PFSK-1 (cell line): ENCODE data around the gene SDHAF1.

ENCODE experiments used
- POLR2AphosphoS5 ChIP-seq: IDR thresholded peaks from 2 replicates; pipeline ENCODE4 v1.6.1; 2012; ENCODE audit warnings: low read depth, mild to moderate bottlenecking, control low read depth, low read length, moderate library complexity
- REST ChIP-seq, 2 experiments: IDR thresholded peaks; 2 replicates each; pipeline versions ENCODE4 v1.6.1 to v1.8.0; 2011 to 2012; ENCODE audit warnings: low read depth in 2 of 2, low read length in 2 of 2, control low read depth in 1 of 2, inconsistent platforms in 1 of 2, mild to moderate bottlenecking in 1 of 2, moderate library complexity in 1 of 2; ENCODE audit not compliant: insufficient read depth in 1 of 2
- SIN3A ChIP-seq: IDR thresholded peaks from 2 replicates; pipeline ENCODE4 v1.6.1; 2012; ENCODE audit warnings: mild to moderate bottlenecking, low read length, moderate library complexity, borderline replicate concordance; ENCODE audit not compliant: insufficient read depth
- TAF1 ChIP-seq: IDR thresholded peaks from 2 replicates; pipeline ENCODE4 v1.6.1; 2012; ENCODE audit warnings: low read length, control low read depth, borderline replicate concordance; ENCODE audit not compliant: insufficient read depth

- TF ChIP-seq REST (IDR thresholded peaks at IDR 0.05; ENCODE audit: insufficient read depth in 1 of 2, low read depth in 2 of 2, low read length in 2 of 2) (no peak), POLR2AphosphoS5 (no peak), TAF1 (no peak), SIN3A (no peak)
Measured at GRCh38 chr19:35978271-35978670, 16.7 kb upstream of the SDHAF1 start.
